HCT116 (cell line): Measurements from ENCODE around the gene NETO1.

Source experiments
- POLR2A ChIP-seq: IDR thresholded peaks from 2 replicates; pipeline ENCODE4 v1.7.0; 2011; ENCODE audit warnings: borderline replicate concordance; ENCODE audit not compliant: insufficient read depth, insufficient read length; ENCODE audit errors: extremely low read depth
- POLR2AphosphoS5 ChIP-seq: IDR thresholded peaks from 2 replicates; pipeline ENCODE4 v1.6.1; 2011; ENCODE audit warnings: mild to moderate bottlenecking, low read depth, low read length, moderate library complexity
- SIN3A ChIP-seq: IDR thresholded peaks from 2 replicates; pipeline ENCODE4 v1.6.1; 2012; ENCODE audit warnings: low read depth
- TCF7L2 ChIP-seq: IDR thresholded peaks from 2 replicates; pipeline ENCODE4 v1.7.0; 2011; ENCODE audit warnings: borderline replicate concordance, inconsistent platforms; ENCODE audit not compliant: insufficient read depth, insufficient read length; ENCODE audit errors: extremely low read depth
- TF ChIP-seq, protein P1 (sequence below): IDR thresholded peaks from 2 replicates; pipeline ENCODE4 v1.6.1; 2012

DNA sequence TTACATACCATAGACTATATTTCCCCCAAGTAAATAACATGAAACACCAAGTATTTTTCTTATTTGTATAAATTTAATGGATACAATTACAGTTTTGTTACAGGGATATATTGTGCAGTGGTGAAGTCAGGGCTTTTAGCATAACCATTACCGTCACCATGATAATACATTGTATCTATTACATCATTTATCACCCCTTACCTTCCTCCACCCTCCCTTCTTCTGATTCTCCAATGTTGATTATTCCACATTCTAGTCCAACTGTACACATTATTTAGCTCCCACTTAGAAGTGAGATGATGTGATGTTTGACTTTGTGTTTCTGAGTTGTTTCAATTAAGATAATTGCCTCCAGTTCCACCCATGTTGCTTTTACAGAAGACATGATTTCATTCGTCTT is 35.2 kb upstream of the NETO1 start:
- TF ChIP-seq TCF7L2 (no peak), POLR2A (no peak), SIN3A (no peak), POLR2AphosphoS5 (no peak)
- TF ChIP-seq, protein P1, sequence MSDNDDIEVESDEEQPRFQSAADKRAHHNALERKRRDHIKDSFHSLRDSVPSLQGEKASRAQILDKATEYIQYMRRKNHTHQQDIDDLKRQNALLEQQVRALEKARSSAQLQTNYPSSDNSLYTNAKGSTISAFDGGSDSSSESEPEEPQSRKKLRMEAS, result no peak
